ENCODE measurements around the gene PPM1H. TPM values are rescaled to one million over a fixed set of nuclear protein-coding genes. Genes with fewer than 3 reads are reported as not detected.

PPM1H gene
- total RNA-seq, 1 donor from 2014 or later, result 6.3 TPM

DNA sequence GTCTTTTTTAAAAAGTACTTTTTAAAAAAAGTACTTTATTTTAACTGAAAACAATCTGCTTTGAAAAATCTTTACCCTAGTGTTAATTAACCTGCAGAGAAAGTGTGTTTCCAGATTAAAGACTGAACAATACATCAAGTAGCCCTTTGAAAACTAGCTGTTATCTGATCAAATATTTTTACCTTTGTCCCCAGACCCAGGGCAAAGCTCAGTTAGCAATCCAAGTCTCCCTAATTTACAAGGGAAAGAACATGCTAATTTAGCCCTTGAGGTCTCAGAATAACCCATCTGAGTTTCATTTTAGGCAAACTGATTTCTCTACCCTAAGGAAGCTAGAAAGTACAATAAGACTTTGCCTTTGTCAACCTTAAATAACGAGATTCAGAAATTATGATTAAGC, 91.2 kb downstream of the PPM1H start:
- H3K4me1 Mint-ChIP-seq (ENCODE audit: low read depth, unreplicated experiment), result no peaks in the 10 kb centered on the region
- no peaks in the 10 kb centered on the region for H3K36me3 Mint-ChIP-seq (ENCODE audit: unreplicated experiment)
- TF ChIP-seq, protein P1, sequence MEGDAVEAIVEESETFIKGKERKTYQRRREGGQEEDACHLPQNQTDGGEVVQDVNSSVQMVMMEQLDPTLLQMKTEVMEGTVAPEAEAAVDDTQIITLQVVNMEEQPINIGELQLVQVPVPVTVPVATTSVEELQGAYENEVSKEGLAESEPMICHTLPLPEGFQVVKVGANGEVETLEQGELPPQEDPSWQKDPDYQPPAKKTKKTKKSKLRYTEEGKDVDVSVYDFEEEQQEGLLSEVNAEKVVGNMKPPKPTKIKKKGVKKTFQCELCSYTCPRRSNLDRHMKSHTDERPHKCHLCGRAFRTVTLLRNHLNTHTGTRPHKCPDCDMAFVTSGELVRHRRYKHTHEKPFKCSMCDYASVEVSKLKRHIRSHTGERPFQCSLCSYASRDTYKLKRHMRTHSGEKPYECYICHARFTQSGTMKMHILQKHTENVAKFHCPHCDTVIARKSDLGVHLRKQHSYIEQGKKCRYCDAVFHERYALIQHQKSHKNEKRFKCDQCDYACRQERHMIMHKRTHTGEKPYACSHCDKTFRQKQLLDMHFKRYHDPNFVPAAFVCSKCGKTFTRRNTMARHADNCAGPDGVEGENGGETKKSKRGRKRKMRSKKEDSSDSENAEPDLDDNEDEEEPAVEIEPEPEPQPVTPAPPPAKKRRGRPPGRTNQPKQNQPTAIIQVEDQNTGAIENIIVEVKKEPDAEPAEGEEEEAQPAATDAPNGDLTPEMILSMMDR (IDR thresholded peaks at IDR 0.05; ENCODE audit: partially characterized antibody, unreplicated experiment), result no peak
- DNase-seq, result no peak
- peaks cover 3% of the 10 kb centered on the region for H3K27me3 Mint-ChIP-seq (ENCODE audit: unreplicated experiment)
- H3K4me3 Mint-ChIP-seq (ENCODE audit: unreplicated experiment), result no peak overlapping the region
- no peaks in the 10 kb centered on the region for H3K9me3 Mint-ChIP-seq (ENCODE audit: unreplicated experiment)
- H3K27ac Mint-ChIP-seq (ENCODE audit: unreplicated experiment), result no peak overlapping the region

DNA sequence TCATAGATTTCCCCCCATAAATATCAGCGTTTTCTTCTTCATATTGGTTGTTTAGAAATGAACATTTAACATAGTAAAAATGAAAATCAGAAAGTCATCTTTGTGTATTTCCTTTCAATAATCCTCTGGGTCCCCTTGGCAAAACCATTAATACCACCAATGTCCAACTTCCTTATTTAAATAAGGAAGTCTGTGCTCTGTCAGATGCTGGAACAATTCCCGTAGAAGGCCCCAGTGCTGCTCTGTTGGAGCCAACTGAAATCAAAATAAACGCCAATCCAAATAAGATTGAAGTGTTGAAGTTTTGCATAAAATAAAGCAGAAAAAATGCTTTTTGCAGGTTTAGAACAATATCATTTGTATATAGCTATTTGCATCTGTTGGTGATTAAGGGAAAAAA, 93.1 kb downstream of the PPM1H start:
- no peaks in the 10 kb centered on the region for H3K9me3 Mint-ChIP-seq (ENCODE audit: unreplicated experiment)

DNA sequence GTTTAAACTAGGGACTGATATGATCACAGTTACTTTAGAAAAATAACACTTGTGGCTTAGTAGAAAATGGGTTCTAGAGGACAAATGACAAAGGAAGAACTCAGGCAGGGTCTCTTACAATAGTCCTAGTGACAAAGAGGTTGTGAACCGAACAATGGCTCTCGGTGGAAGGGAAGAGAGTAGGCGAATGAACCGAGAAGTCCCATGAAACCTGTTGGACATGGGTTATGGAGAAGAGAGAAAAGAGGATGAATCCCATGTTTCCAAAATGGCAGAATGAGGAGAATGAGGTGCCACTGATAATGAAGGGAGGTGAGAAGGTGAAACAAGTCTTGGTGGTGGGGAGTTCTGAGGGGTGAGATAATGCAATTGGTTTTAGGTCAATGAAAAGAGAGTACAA, 94.1 kb downstream of the PPM1H start:
- peaks cover 2% of the 10 kb centered on the region for H3K27me3 Mint-ChIP-seq (ENCODE audit: unreplicated experiment)
- TF ChIP-seq, protein P1 (IDR thresholded peaks at IDR 0.05; ENCODE audit: partially characterized antibody, unreplicated experiment), result no peak
- H3K36me3 Mint-ChIP-seq (ENCODE audit: unreplicated experiment), result no peaks in the 10 kb centered on the region

More for the DNA sequence above, 93.1 kb downstream of the PPM1H start:
- H3K36me3 Mint-ChIP-seq (ENCODE audit: unreplicated experiment), result no peaks in the 10 kb centered on the region
- H3K27me3 Mint-ChIP-seq (ENCODE audit: unreplicated experiment), result peaks cover 3% of the 10 kb centered on the region
- no peak overlapping the region for H3K27ac Mint-ChIP-seq (ENCODE audit: unreplicated experiment)
- H3K4me3 Mint-ChIP-seq (ENCODE audit: unreplicated experiment), result no peak overlapping the region
- H3K4me1 Mint-ChIP-seq (ENCODE audit: low read depth, unreplicated experiment), result no peaks in the 10 kb centered on the region
- no peak for DNase-seq
- TF ChIP-seq, protein P1 (IDR thresholded peaks at IDR 0.05; ENCODE audit: partially characterized antibody, unreplicated experiment), result no peak

DNA sequence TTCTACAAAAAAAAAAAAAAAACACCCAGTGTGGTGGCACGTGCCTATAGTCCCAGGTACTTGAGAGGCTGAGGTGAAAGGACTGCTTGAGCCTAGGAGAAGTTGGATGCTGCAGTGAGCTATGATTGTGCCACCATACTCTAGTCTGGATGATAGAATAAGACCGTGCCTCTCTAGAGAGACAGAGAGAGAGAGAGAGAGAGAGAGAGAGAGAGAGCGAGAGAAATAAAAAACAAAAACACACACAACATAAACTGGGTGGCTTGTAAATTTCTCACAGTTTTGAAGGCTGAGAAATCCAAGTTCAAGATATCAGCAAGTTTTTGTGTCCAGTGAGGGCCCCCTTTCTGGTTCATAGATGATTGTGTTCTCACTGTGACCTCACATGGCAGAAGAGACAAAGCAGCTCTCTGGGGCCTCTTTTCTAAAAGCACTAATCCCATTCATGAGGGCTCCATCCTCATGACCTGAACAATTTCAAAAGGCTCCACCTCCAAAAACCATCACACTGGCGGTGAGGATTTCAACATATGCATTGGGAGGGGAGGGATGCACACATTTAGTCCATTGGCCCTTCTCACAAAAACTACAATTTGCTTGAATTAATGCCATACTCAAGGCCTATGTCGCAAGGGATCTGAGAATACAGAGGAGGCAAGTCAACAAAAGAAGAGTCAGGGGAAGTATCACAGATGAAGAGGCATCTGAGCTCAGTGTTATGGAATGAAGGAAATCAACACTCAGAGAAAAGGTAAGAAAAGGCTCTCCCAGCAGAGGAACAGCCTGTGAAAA, 94.9 kb downstream of the PPM1H start:
- no peaks in the 10 kb centered on the region for H3K27me3 Mint-ChIP-seq (ENCODE audit: unreplicated experiment)
- no peak for DNase-seq
- peaks cover 3% of the 10 kb centered on the region for H3K4me1 Mint-ChIP-seq (ENCODE audit: low read depth, unreplicated experiment)
- no peaks in the 10 kb centered on the region for H3K36me3 Mint-ChIP-seq (ENCODE audit: unreplicated experiment)
- TF ChIP-seq, protein P1 (IDR thresholded peaks at IDR 0.05; ENCODE audit: partially characterized antibody, unreplicated experiment), result no peak
- H3K27ac Mint-ChIP-seq (ENCODE audit: unreplicated experiment), result no peak overlapping the region
- H3K4me3 Mint-ChIP-seq (ENCODE audit: unreplicated experiment), result no peak overlapping the region
- H3K9me3 Mint-ChIP-seq (ENCODE audit: unreplicated experiment), result no peaks in the 10 kb centered on the region

More for the DNA sequence above, 94.1 kb downstream of the PPM1H start:
- Mint-ChIP-seq H3K4me3 (ENCODE audit: unreplicated experiment) (no peak overlapping the region), H3K27ac (ENCODE audit: unreplicated experiment) (no peak overlapping the region), H3K9me3 (ENCODE audit: unreplicated experiment) (no peaks in the 10 kb centered on the region), H3K4me1 (ENCODE audit: low read depth, unreplicated experiment) (no peaks in the 10 kb centered on the region)
- no peak for DNase-seq

DNA sequence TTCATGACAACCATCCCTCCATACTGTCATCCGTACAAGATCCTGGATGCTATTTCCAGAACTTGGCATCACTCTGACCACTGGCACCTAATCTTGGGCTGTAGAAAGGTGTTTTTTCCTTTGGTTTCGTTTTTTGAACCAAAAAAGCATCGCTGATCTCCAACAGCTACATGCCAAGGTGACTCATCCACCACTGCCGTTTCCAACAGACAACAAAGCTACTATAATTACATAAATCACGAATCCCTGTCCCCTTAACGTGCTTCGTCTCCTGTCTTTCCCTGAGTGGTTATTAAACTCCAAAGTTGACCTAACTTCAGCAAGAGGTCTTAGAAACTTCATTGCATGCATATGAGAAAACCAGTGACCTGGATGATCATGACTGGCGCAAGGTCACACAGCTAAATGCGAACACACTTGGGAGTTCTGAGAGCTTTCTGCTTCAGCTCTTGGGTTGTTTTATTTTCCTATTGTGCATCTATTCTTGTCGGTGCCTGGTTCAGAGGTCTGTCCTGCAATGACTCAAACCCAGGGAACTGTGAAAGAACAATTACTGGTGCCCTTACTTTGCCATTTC, 99.9 kb downstream of the PPM1H start:
- TF ChIP-seq, protein P1 (IDR thresholded peaks at IDR 0.05; ENCODE audit: partially characterized antibody, unreplicated experiment), result no peak
- no peak for DNase-seq
- Mint-ChIP-seq H3K9me3 (ENCODE audit: unreplicated experiment) (no peaks in the 10 kb centered on the region), H3K4me1 (ENCODE audit: low read depth, unreplicated experiment) (peaks cover 15% of the 10 kb centered on the region), H3K36me3 (ENCODE audit: unreplicated experiment) (no peaks in the 10 kb centered on the region), H3K27ac (ENCODE audit: unreplicated experiment) (no peak overlapping the region), H3K4me3 (ENCODE audit: unreplicated experiment) (no peak overlapping the region), H3K27me3 (ENCODE audit: unreplicated experiment) (no peaks in the 10 kb centered on the region)
